Heart left ventricle (tissue), 16 donors: ENCODE data around the gene TJP1. TPM values are rescaled to one million over a fixed set of nuclear protein-coding genes. Genes with fewer than 3 reads are reported as not detected.
A peak's percentile ranks its signal among the peaks of the same experiment; 100 is the strongest.

Source experiments
- ATAC-seq, 4 donors: fragments of 200-7000 bp; cut with Tn5 transposase; one replicate each; pipeline ENCODE4 v1.9.1; 2020 to 2022; ENCODE audit warnings: moderate library complexity in 4 of 4, mild to moderate bottlenecking in 3 of 4, moderate number of reproducible peaks in 1 of 4
- DNase-seq, 5 donors: peaks; one replicate each; pipeline ENCODE4 v3.0.0-alpha.2; 2020
- H3K27ac ChIP-seq, 12 donors: fragments of 200-600 bp; sonication (generic) in 4 of 12; one replicate each; pipeline versions ENCODE4 v1.5.0 to v1.8.0; 2016 to 2022; ENCODE audit warnings: mild to moderate bottlenecking in 2 of 12
- H3K27me3 ChIP-seq, 9 donors: fragments of 200-600 bp; sonication (generic) in 2 of 9; one replicate each; pipeline versions ENCODE4 v1.5.1 to v1.8.0; 2016 to 2022; ENCODE audit warnings: mild to moderate bottlenecking in 3 of 9
- H3K36me3 ChIP-seq, 9 donors: fragments of 200-600 bp; sonication (generic) in 2 of 9; one replicate each; pipeline versions ENCODE4 v1.5.0 to v1.8.0; 2018 to 2022; ENCODE audit warnings: mild to moderate bottlenecking in 2 of 9
- H3K4me1 ChIP-seq, 12 donors: fragments of 200-600 bp; sonication (generic) in 4 of 12; one replicate each; pipeline versions ENCODE4 v1.5.0 to v1.8.0; 2016 to 2022; ENCODE audit warnings: mild to moderate bottlenecking in 3 of 12
- H3K4me3 ChIP-seq, 12 donors: fragments of 200-600 bp; sonication (generic) in 4 of 12; one replicate each; pipeline versions ENCODE4 v1.5.0 to v1.8.0; 2017 to 2022; ENCODE audit warnings: mild to moderate bottlenecking in 9 of 12, moderate library complexity in 4 of 12
- H3K9me3 ChIP-seq, 12 donors: fragments of 200-600 bp; sonication (generic) in 4 of 12; one replicate each; pipeline versions ENCODE4 v1.5.0 to v1.8.0; 2016 to 2022; ENCODE audit warnings: mild to moderate bottlenecking in 1 of 12
- POLR2A ChIP-seq, 2 donors: fragments of 450-650 bp; IDR thresholded peaks; one replicate each; pipeline ENCODE4 v1.6.1; 2017; ENCODE audit warnings: antibody characterized with exemption in 2 of 2, mild to moderate bottlenecking in 2 of 2, moderate library complexity in 2 of 2
- WGBS, 4 donors: extraction: QIAGEN DNeasy Blood & Tissue Kit in 2 of 4; methylation state at CpG; one replicate each; pipeline versions ENCODE4 v1.1.5 to v1.1.7; 2013 to 2018; 5-methylcytosine and 5-hydroxymethylcytosine counted together
- intact Hi-C, 10 donors: fragments of 100-400 bp; cut with DNase I; formaldehyde crosslinking; loops; one replicate each; pipeline versions ENCODE4 v1.11.1 to v1.14.2; 2022
- polyA plus RNA-seq, 2 donors: library from polyadenylated mRNA; stranded (reverse); fragments of 200-250 nt; gene quantifications; one replicate each; pipeline ENCODE4 v1.2.3, GENCODE V29; 2013
- total RNA-seq, 9 donors: library from RNA; depleted of rRNA in 2 of 9; stranded (reverse); fragments of >200 nt in 2 of 9; fragmentation: NEBNext Ultra II Directional in 3 of 9; extraction: Animal tissue kit (Norgen Biotek cat#: 25700) in 3 of 9; gene quantifications; one replicate each; pipeline versions ENCODE4 v1.1.0 to v1.2.4, GENCODE V29; 2016 to 2023
- TF ChIP-seq, protein P1 (sequence below), 12 donors: fragments of 200-600 bp; sonication (generic) in 4 of 12; IDR thresholded peaks; one replicate each; pipeline versions ENCODE4 v1.5.0 to v1.8.0; 2018 to 2022; ENCODE audit warnings: antibody characterized with exemption in 12 of 12, mild to moderate bottlenecking in 5 of 12
- donor health status: ischemic (EF 13 %, LVEDD 7.1; RV severe dilation, severe dysfunction).
- donor health status: healthy with polysubstance abuse.
- donor health status: DM: no; HTN: yes; CAD: no.
- donor health status: DM: no; HTN: no; CAD: no.
- donor health status: ischemic (EF 25% LVEDD 6.9; RV normal size, moderate dysfunction).
- donor health status: ischemic (EF 25% LVEDD 5.7; RV mildly dilated, moderate dysfunction).
- donor health status: healthy.
- donor health status: DM: yes; HTN: yes; CAD: no.
- donor health status: ischemic (EF 35%, LVEDD 5.7; RV mildly dilated, moderate dysfunction).
- donor health status: nonischemic (EF 11% LVEDD 7.7; RV severe dilation, severe dysfunction).
- donor health status: DM: yes; HTN: yes; CAD: no.
- donor health status: PGD.
- donor health status: ischemic (EF 29% LVEDD 5.4; RV normal size, mild dysfunction).
- donor health status: nonischemic (EF 23%, LVEDD 6.1; RV moderate dilation, normal function).

Gene TJP1
- total and polyA plus RNA-seq, 11 donors = 26.8 to 159 (median 105) TPM

DNA sequence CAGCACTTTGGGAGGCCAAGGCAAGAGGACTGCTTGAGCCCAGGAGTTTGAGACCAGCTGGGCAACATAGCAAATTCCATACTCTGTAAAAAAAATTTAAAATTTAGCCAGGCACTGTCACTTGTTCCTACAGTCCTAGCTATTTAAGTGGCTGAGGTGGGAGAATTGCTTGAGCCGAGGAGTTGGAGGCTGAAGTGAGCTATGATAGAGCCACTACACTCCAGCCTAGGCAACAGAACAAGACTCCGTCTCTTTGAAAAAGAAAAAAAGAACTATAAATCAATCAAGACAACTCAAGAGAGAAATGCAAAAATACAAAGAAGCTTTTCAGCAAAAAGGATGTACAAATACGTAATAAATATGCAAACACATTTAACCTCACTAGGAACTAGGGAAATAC, 78.8 kb downstream of the TJP1 start:
- WGBS, 4 donors = 85 to 91% (median 88%) methylated on average over 3 of the region's 3 CpGs
- TF ChIP-seq, protein P1, sequence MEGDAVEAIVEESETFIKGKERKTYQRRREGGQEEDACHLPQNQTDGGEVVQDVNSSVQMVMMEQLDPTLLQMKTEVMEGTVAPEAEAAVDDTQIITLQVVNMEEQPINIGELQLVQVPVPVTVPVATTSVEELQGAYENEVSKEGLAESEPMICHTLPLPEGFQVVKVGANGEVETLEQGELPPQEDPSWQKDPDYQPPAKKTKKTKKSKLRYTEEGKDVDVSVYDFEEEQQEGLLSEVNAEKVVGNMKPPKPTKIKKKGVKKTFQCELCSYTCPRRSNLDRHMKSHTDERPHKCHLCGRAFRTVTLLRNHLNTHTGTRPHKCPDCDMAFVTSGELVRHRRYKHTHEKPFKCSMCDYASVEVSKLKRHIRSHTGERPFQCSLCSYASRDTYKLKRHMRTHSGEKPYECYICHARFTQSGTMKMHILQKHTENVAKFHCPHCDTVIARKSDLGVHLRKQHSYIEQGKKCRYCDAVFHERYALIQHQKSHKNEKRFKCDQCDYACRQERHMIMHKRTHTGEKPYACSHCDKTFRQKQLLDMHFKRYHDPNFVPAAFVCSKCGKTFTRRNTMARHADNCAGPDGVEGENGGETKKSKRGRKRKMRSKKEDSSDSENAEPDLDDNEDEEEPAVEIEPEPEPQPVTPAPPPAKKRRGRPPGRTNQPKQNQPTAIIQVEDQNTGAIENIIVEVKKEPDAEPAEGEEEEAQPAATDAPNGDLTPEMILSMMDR (IDR thresholded peaks at IDR 0.05) = no peak
- no peak for TF ChIP-seq POLR2A (IDR thresholded peaks at IDR 0.05)
- Histone ChIP-seq H3K4me1 (peaks cover 0 to 4% (median 0%) of the 10 kb centered on the region in 12 donors), H3K36me3 (peaks cover 0 to 82% (median 34%) of the 10 kb centered on the region in 9 donors), H3K4me3 (no peak overlapping the region), H3K27ac (no peak overlapping the region), H3K27me3 (no peaks in the 10 kb centered on the region), H3K9me3 (no peaks in the 10 kb centered on the region)
- DNase-seq = no peak
- intact Hi-C loops = loop anchor here in 1 of 10 donors (5.0 kb wide), 1 partner anchor 36 kb away; no protein-coding TSS in a partner anchor
- ATAC-seq = no peak

DNA sequence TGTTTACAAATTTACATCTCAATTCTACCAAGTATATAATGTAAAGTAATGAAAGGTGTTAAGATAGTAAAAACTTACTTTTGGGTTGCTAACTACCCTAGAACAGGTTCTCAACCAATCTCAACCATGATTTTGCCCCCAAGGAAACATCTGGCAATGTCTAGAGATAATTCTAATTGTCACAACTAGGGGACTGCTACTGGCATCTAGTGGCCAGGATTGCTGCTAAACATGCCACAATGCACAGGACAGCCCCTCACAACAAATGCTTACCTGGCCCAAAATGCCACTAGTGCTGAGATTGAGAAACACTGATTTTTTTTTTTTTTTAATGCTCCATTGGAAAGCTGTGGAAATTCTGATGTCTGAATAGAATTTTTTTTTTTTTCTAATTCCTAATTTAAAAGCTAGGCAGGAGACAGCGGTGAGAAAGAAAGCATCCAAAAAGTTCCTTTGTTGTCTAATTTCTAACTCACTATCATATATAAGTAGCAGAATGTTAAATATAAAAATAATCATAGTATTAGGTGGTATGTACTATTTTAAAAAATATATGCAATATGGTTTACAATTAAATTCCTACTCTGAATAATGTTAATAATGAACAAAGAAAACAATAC, 81.5 kb downstream of the TJP1 start:
- ATAC-seq (no peak), DNase-seq (no peak)
- H3K4me1 ChIP-seq = peaks cover 0 to 15% (median 6%) of the 10 kb centered on the region in 12 donors
- 97 to 100% (median 98%) methylated on average over 1 of the region's 1 CpG for WGBS, 4 donors
- H3K36me3 ChIP-seq = peaks cover 0 to 89% (median 44%) of the 10 kb centered on the region in 9 donors
- H3K27ac ChIP-seq = no peak overlapping the region
- H3K9me3 ChIP-seq = no peaks in the 10 kb centered on the region
- no peak overlapping the region for H3K4me3 ChIP-seq
- intact Hi-C loops = loop anchor here in 1 of 10 donors (5.0 kb wide), 1 partner anchor 34 kb away; no protein-coding TSS in a partner anchor
- no peaks in the 10 kb centered on the region for H3K27me3 ChIP-seq
- TF ChIP-seq, protein P1 (IDR thresholded peaks at IDR 0.05) = peak in 2 of 12 donors; percentile 4 to 8
- no peak for TF ChIP-seq POLR2A (IDR thresholded peaks at IDR 0.05)

DNA sequence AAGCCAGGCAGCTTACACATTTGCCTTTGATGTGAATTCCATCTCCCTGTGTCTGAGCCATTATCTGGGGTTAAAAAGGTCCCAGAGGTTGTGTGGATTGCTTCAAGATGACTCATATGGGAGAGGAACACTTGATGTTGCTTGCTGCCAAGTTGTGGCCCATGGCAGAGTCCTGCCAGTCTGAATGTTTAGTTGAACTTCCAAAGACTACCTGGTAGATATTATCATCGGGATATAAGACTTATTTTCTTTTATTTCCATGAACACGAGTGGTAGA, 85.6 kb downstream of the TJP1 start:
- no peaks in the 10 kb centered on the region for H3K9me3 ChIP-seq
- DNase-seq = peak in 2 of 5 donors; percentile 19 to 52
- H3K27me3 ChIP-seq = no peaks in the 10 kb centered on the region
- ATAC-seq = peak; percentile 52 to 95 (median 84)
- H3K27ac ChIP-seq = peak overlapping the region in 3 of 12 donors; percentile 33 to 53 (median 50)
- H3K36me3 ChIP-seq = peaks cover 0 to 100% (median 66%) of the 10 kb centered on the region in 9 donors
- no peak overlapping the region for H3K4me3 ChIP-seq
- intact Hi-C loops = loop anchor here in 1 of 10 donors (5.0 kb wide), 1 partner anchor 191 kb away; no protein-coding TSS in a partner anchor
- H3K4me1 ChIP-seq = peaks cover 0 to 19% (median 10%) of the 10 kb centered on the region in 12 donors
- TF ChIP-seq, protein P1 (IDR thresholded peaks at IDR 0.05) = no peak
- no peak for TF ChIP-seq POLR2A (IDR thresholded peaks at IDR 0.05)
- WGBS, 4 donors = 55 to 70% (median 66%) methylated on average over 2 of the region's 2 CpGs

DNA sequence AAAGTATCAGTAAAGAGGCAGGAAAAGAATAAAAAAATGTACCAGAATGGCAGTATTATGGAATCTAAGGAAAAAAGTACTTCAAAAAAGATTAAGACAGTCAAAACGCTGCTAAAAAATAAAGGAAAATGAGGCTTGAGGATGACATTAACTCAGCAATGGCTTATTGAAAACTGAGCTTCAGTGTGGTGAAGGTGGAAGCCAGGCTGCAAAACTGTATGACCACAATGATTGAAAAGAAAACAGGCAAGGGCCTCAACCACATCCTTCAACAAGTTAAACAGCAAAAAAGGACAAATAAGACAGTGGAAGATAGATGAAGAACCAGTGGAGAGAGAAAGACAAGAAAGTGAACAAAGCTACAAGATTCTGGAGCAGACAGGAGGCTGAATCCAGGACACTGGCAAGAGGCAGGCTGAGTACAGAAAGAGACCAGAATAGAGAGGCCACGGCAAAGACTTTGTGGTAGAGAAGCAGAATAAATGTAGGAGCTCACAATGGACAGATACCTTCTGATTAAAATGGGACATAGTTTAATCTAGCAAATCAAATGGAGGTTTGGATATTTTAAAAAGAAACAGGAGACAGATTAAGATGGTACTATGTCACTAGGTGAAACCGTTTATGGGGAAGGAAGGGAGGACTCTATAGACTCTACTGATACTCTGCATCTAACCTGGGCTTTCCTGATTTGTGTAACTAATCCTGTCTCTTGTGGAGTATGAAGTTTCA, 86.1 kb downstream of the TJP1 start:
- DNase-seq (no peak), ATAC-seq (peak in 3 of 4 donors; percentile 20 to 44 (median 21))
- H3K4me3 ChIP-seq = no peak overlapping the region
- H3K9me3 ChIP-seq = no peaks in the 10 kb centered on the region
- 60 to 63% (median 62%) methylated on average over 3 of the region's 3 CpGs for WGBS, 4 donors
- peaks cover 0 to 19% (median 10%) of the 10 kb centered on the region in 12 donors for H3K4me1 ChIP-seq
- intact Hi-C loops = loop anchor here in 1 of 10 donors (5.0 kb wide), 1 partner anchor 191 kb away; no protein-coding TSS in a partner anchor
- H3K27me3 ChIP-seq = no peaks in the 10 kb centered on the region
- H3K36me3 ChIP-seq = peaks cover 0 to 100% (median 62%) of the 10 kb centered on the region in 9 donors
- H3K27ac ChIP-seq = peak overlapping the region in 7 of 12 donors; percentile 6 to 53 (median 38)
- no peak for TF ChIP-seq POLR2A (IDR thresholded peaks at IDR 0.05)
- TF ChIP-seq, protein P1 (IDR thresholded peaks at IDR 0.05) = no peak
